SK-N-SH (cell line): ENCODE results near the gene COLQ. TPM values are rescaled to one million over a fixed set of nuclear protein-coding genes. Genes with fewer than 3 reads are reported as not detected.

Experiments
- CTCF ChIA-PET: fragments of 300-600, 350-600 bp; formaldehyde crosslinking; extraction: SDS; loops from one replicate; lab custom pipeline; 2021; lab: Yijun Ruan, JAX
- POLR2A ChIA-PET: fragments of 350-600 bp; sonication (Branson Sonifier 250); formaldehyde crosslinking; extraction: SDS; loops from one replicate; lab custom pipeline; 2020; ENCODE audit warnings: antibody characterized with exemption, inconsistent platforms; lab: Yijun Ruan, JAX
- DNase-seq: peaks from one replicate; pipeline ENCODE4 v3.0.0; 2012
- H2AFZ ChIP-seq: fragments of 200-600 bp; sonication (generic); 2 replicates; pipeline ENCODE4 v1.8.1; 2016; ENCODE audit warnings: antibody characterized with exemption, mild to moderate bottlenecking, low read depth
- H3F3A ChIP-seq: fragments of 200-600 bp; sonication (generic); replicated peaks from 2 replicates; pipeline ENCODE3; 2016; ENCODE audit warnings: antibody characterized with exemption, mild to moderate bottlenecking; ENCODE audit not compliant: insufficient read depth
- H3K27ac ChIP-seq, 2 experiments: fragments of 200-500 bp in 1 of 2; fragments of 200-600 bp in 1 of 2; sonication (Bioruptor generic) in 1 of 2; sonication (generic), shearing (Covaris generic) in 1 of 2; 2 replicates each; pipeline versions ENCODE4 v1.5.1 to v1.6.1; 2014 to 2016; ENCODE audit warnings: low read depth in 2 of 2, inconsistent platforms in 1 of 2, low read length in 1 of 2, mild to moderate bottlenecking in 1 of 2, mixed read lengths in 1 of 2
- H3K27me3 ChIP-seq: fragments of 200-600 bp; sonication (generic), shearing (Covaris generic); 2 replicates; pipeline ENCODE4 v1.6.1; 2016; ENCODE audit warnings: mixed run types; ENCODE audit not compliant: insufficient read depth
- H3K36me3 ChIP-seq, 2 experiments: fragments of 200-500 bp in 1 of 2; fragments of 200-600 bp in 1 of 2; sonication (Bioruptor generic) in 1 of 2; sonication (generic) in 1 of 2; replicated peaks in 1 of 2; 2 replicates each; pipeline versions ENCODE3 to v1.5.1; 2014 to 2016; ENCODE audit warnings: low read length in 1 of 2, mild to moderate bottlenecking in 1 of 2; ENCODE audit not compliant: insufficient read depth in 2 of 2, control insufficient read depth in 1 of 2
- H3K4me1 ChIP-seq, 2 experiments: fragments of 200-500 bp in 1 of 2; fragments of 200-600 bp in 1 of 2; sonication (Bioruptor generic) in 1 of 2; sonication (generic), shearing (Covaris generic) in 1 of 2; 2 replicates each; pipeline versions ENCODE4 v1.5.1 to v1.6.1; 2014 to 2016; ENCODE audit warnings: low read depth in 1 of 2, low read length in 1 of 2, mixed run types in 1 of 2; ENCODE audit not compliant: insufficient read depth in 2 of 2, control insufficient read depth in 1 of 2
- H3K4me2 ChIP-seq: fragments of 200-600 bp; sonication (generic), shearing (Covaris generic); 2 replicates; pipeline ENCODE4 v1.6.1; 2017; ENCODE audit warnings: mixed run types
- H3K4me3 ChIP-seq, 2 experiments: fragments of 200-500 bp in 1 of 2; fragments of 200-600 bp in 1 of 2; sonication (Bioruptor generic) in 1 of 2; sonication (generic), shearing (Covaris generic) in 1 of 2; 2 replicates each; pipeline versions ENCODE4 v1.5.1 to v1.8.1; 2014 to 2016; ENCODE audit warnings: low read depth in 2 of 2, inconsistent platforms in 1 of 2, low read length in 1 of 2, mild to moderate bottlenecking in 1 of 2, mixed read lengths in 1 of 2, moderate library complexity in 1 of 2
- H3K79me2 ChIP-seq: fragments of 200-600 bp; sonication (generic); 2 replicates; pipeline ENCODE4 v1.8.1; 2017; ENCODE audit warnings: mild to moderate bottlenecking; ENCODE audit not compliant: insufficient read depth
- H3K9ac ChIP-seq: fragments of 200-600 bp; sonication (generic); 2 replicates; pipeline ENCODE4 v1.6.1; 2017; ENCODE audit warnings: mixed run types
- H3K9me2 ChIP-seq: fragments of 200-600 bp; sonication (generic); 2 replicates; pipeline ENCODE4 v1.6.1; 2017; ENCODE audit warnings: mixed run types
- H3K9me3 ChIP-seq: fragments of 200-600 bp; sonication (generic); 2 replicates; pipeline ENCODE4 v1.6.1; 2017; ENCODE audit warnings: mixed run types, mild to moderate bottlenecking, moderate library complexity
- H4K20me1 ChIP-seq: fragments of 200-600 bp; sonication (generic); 2 replicates; pipeline ENCODE4 v1.6.1; 2017; ENCODE audit warnings: mild to moderate bottlenecking, mixed run types; ENCODE audit not compliant: insufficient read depth
- CHD2 ChIP-seq: fragments of 150-350 bp; IDR thresholded peaks from 2 replicates; pipeline ENCODE4 v1.6.1; 2018; ENCODE audit warnings: low read length; ENCODE audit not compliant: partially characterized antibody
- CTCF ChIP-seq: fragments of 200-600 bp; sonication (generic); IDR thresholded peaks from 2 replicates; pipeline ENCODE4 v1.6.1; 2017; ENCODE audit warnings: antibody characterized with exemption, mild to moderate bottlenecking, moderate library complexity
- ELF1 ChIP-seq: IDR thresholded peaks from 2 replicates; pipeline ENCODE4 v1.4.0; 2012
- EP300 ChIP-seq, 2 experiments: IDR thresholded peaks; 2 replicates each; pipeline versions ENCODE4 v1.4.0 to v1.6.1; 2012; ENCODE audit warnings: borderline replicate concordance in 1 of 2, low read depth in 1 of 2, low read length in 1 of 2
- FOXJ3 ChIP-seq: sonication (generic); formaldehyde crosslinking; IDR thresholded peaks from 2 replicates; pipeline ENCODE4 v1.5.1; 2020; ENCODE audit warnings: mild to moderate bottlenecking, missing genetic modification reagents
- GABPA ChIP-seq: IDR thresholded peaks from 2 replicates; pipeline ENCODE4 v1.4.0; 2012; ENCODE audit warnings: low read depth, mild to moderate bottlenecking
- MEF2A ChIP-seq: IDR thresholded peaks from 2 replicates; pipeline ENCODE4 v1.4.0; 2012; ENCODE audit warnings: low read depth, borderline replicate concordance
- MXI1 ChIP-seq: IDR thresholded peaks from 2 replicates; pipeline ENCODE4 v1.6.1; 2012; ENCODE audit warnings: mild to moderate bottlenecking, low read depth, low read length, improper control_type of control experiment
- PBX3 ChIP-seq: IDR thresholded peaks from 2 replicates; pipeline ENCODE4; 2012
- RAD21 ChIP-seq: IDR thresholded peaks from 2 replicates; pipeline ENCODE4 v1.6.1; 2012; ENCODE audit warnings: mild to moderate bottlenecking, low read length
- RXRA ChIP-seq: IDR thresholded peaks from 2 replicates; pipeline ENCODE4 v1.4.0; 2012; ENCODE audit warnings: low read depth, mild to moderate bottlenecking, borderline replicate concordance
- SMC3 ChIP-seq: IDR thresholded peaks from 2 replicates; pipeline ENCODE4 v1.6.1; 2012; ENCODE audit warnings: low read depth, low read length, improper control_type of control experiment
- TCF12 ChIP-seq: IDR thresholded peaks from 2 replicates; pipeline ENCODE4 v1.4.0; 2012
- USF1 ChIP-seq: IDR thresholded peaks from 2 replicates; pipeline ENCODE4 v1.4.0; 2012; ENCODE audit warnings: low read depth, borderline replicate concordance
- USF2 ChIP-seq: fragments of 150-350 bp; IDR thresholded peaks from 2 replicates; pipeline ENCODE4 v1.6.1; 2017; ENCODE audit warnings: antibody characterized with exemption, low read length, low read depth, borderline replicate concordance
- YY1 ChIP-seq: IDR thresholded peaks from 2 replicates; pipeline ENCODE4 v1.4.0; 2012; ENCODE audit warnings: low read depth, mild to moderate bottlenecking
- WGBS: methylation state at CpG from one replicate; pipeline ENCODE4 v1.1.6; 2017; ENCODE audit warnings: low lambda C conversion rate; 5-methylcytosine and 5-hydroxymethylcytosine counted together
- polyA plus RNA-seq, 3 experiments: library from polyadenylated mRNA; depleted of rRNA; stranded (reverse); fragments of >200 nt; gene quantifications; 2 replicates each; pipeline ENCODE4 v1.2.3, GENCODE V29; 2012

The COLQ gene
- polyA plus RNA-seq, 1 of the 3 experiments (the other 2 are of a cell fraction): 1.5 TPM

- no peak overlapping the region for H3K27ac ChIP-seq
- H3K79me2 ChIP-seq: no peaks in the 10 kb centered on the region
- WGBS: 61% methylated on average over 7 of the region's 7 CpGs
- no peaks in the 10 kb centered on the region for H3K27me3 ChIP-seq
- no peak overlapping the region for H2AFZ ChIP-seq
- no peak overlapping the region for H3K9ac ChIP-seq
- H3K36me3 ChIP-seq: no peaks in the 10 kb centered on the region
- no peak overlapping the region for H3K4me2 ChIP-seq
- no peaks in the 10 kb centered on the region for H3F3A ChIP-seq
- H3K4me1 ChIP-seq: peaks cover 0 to 15% of the 10 kb centered on the region in 2 experiments; a peak in 1 of 4 replicates
- DNase-seq: no peak
- H3K9me2 ChIP-seq: no peaks in the 10 kb centered on the region
- no peaks in the 10 kb centered on the region for H3K9me3 ChIP-seq
- POLR2A ChIA-PET: no interaction called here
- no peak for TF ChIP-seq USF2
- TF ChIP-seq PBX3: no peak
- TF ChIP-seq MXI1: no peak
- no peak for TF ChIP-seq CTCF
- no peak for TF ChIP-seq FOXJ3 (CRISPR knock-in tag)
- TF ChIP-seq RAD21: no peak
- no peak for TF ChIP-seq MEF2A
- TF ChIP-seq ELF1: no peak
- TF ChIP-seq GABPA: no peak
- TF ChIP-seq RXRA: no peak
- no peak for TF ChIP-seq SMC3
- no peak for TF ChIP-seq TCF12
- no peak for TF ChIP-seq CHD2
- TF ChIP-seq, all 33 proteins: peak for 0
- H3K4me3 ChIP-seq: no peak overlapping the region
- CTCF ChIA-PET: interaction anchor here (1.1 kb wide), 1 partner anchor 239 kb away, joined by 4 read pairs; no protein-coding TSS in a partner anchor
- H4K20me1 ChIP-seq: no peaks in the 10 kb centered on the region
These were observed 15.9 kb downstream of the COLQ start for GRCh38 chr3:15505479-15506165.

GRCh38 chr3:15502616-15503015 lies 18.9 kb downstream of the COLQ start:
- Histone ChIP-seq H3K9ac (no peak overlapping the region), H3K4me2 (no peak overlapping the region), H3F3A (no peaks in the 10 kb centered on the region), H3K9me2 (no peaks in the 10 kb centered on the region), H2AFZ (no peak overlapping the region), H3K36me3 (no peaks in the 10 kb centered on the region), H3K27ac (no peak overlapping the region), H3K4me1 (peaks cover 0 to 28% of the 10 kb centered on the region in 2 experiments; a peak in 1 of 4 replicates), H4K20me1 (no peaks in the 10 kb centered on the region), H3K9me3 (no peaks in the 10 kb centered on the region), H3K27me3 (no peaks in the 10 kb centered on the region), H3K4me3 (no peak overlapping the region), H3K79me2 (no peaks in the 10 kb centered on the region)
- TF ChIP-seq FOXJ3 (CRISPR knock-in tag) (no peak), USF1 (no peak), USF2 (no peak), EP300 (IDR thresholded peaks at IDR 0.05; ENCODE audit: borderline replicate concordance in 1 of 2, low read depth in 1 of 2, low read length in 1 of 2) (no peak), YY1 (no peak)
- CTCF ChIA-PET: no interaction called here
- WGBS: 85% methylated on average over 8 of the region's 8 CpGs
- POLR2A ChIA-PET: no interaction called here
- no peak for DNase-seq
